ENCODE measurements around the gene WDR93.

Gene WDR93

GRCh38 chr15:89778861-89779260 lies 88.2 kb downstream of the WDR93 start:
- POLR2A ChIA-PET = no interaction called here
- Histone ChIP-seq H3K4me3 (ENCODE audit: low read depth, low read length) (no peak overlapping the region), H3K27ac (ENCODE audit: extremely low read depth, low read depth, low read length) (no peak overlapping the region), H3K36me3 (ENCODE audit: control insufficient read depth in 2 of 2, insufficient read depth in 1 of 2, low read length in 2 of 2) (no peaks in the 10 kb centered on the region), H3K9me3 (ENCODE audit: control insufficient read depth, insufficient read depth, low read depth, low read length) (no peaks in the 10 kb centered on the region), H3K4me1 (ENCODE audit: control insufficient read depth, insufficient read depth, low read length) (no peaks in the 10 kb centered on the region; the same call in 1 of the 2 replicates)
- CTCF ChIA-PET = interaction anchor here (7.9 kb wide), 1 partner anchor 18 kb away, joined by 89 read pairs; no protein-coding TSS in a partner anchor
- TF ChIP-seq ZNF148 (tag by site-specific recombination; IDR thresholded peaks at IDR 0.05; ENCODE audit: borderline replicate concordance) (no peak), ZNF311 (tag by site-specific recombination; IDR thresholded peaks at IDR 0.05; ENCODE audit: borderline replicate concordance) (no peak), ZNF157 (tag by site-specific recombination; IDR thresholded peaks at IDR 0.05) (no peak), ZNF660 (tag by site-specific recombination; IDR thresholded peaks at IDR 0.05) (no peak), KLF7 (tag by site-specific recombination; IDR thresholded peaks at IDR 0.05; ENCODE audit: borderline replicate concordance) (no peak), ZNF677 (tag by site-specific recombination; IDR thresholded peaks at IDR 0.05) (no peak), ZNF140 (tag by site-specific recombination; IDR thresholded peaks at IDR 0.05) (no peak), ZNF514 (tag by site-specific recombination; IDR thresholded peaks at IDR 0.05) (no peak), ZNF501 (tag by site-specific recombination; IDR thresholded peaks at IDR 0.05) (no peak), ZFP69B (tag by site-specific recombination; IDR thresholded peaks at IDR 0.05) (no peak), CTCF (tag by site-specific recombination; IDR thresholded peaks at IDR 0.05) (no peak), ZNF529 (tag by site-specific recombination; IDR thresholded peaks at IDR 0.05; ENCODE audit: insufficient replicate concordance) (no peak), ZBTB7A (tag by site-specific recombination; IDR thresholded peaks at IDR 0.05; ENCODE audit: low read depth) (no peak), ZNF426 (tag by site-specific recombination; IDR thresholded peaks at IDR 0.05) (no peak), ZNF138 (tag by site-specific recombination; IDR thresholded peaks at IDR 0.05; ENCODE audit: borderline replicate concordance) (no peak), YY1 (tag by site-specific recombination; IDR thresholded peaks at IDR 0.05) (no peak), ZSCAN30 (tag by site-specific recombination; IDR thresholded peaks at IDR 0.05) (no peak), KLF8 (tag by site-specific recombination; IDR thresholded peaks at IDR 0.05) (no peak), ZNF280D (tag by site-specific recombination; IDR thresholded peaks at IDR 0.05) (no peak)

GRCh38 chr15:89780601-89781000 lies 90.0 kb downstream of the WDR93 start:
- ChIA-PET CTCF (interaction anchor here (0.6 to 1.1 kb wide), 2 partner anchors 37 to 91 kb away, joined by 3 read pairs; no protein-coding TSS in a partner anchor), POLR2A (no interaction called here)
- H3K4me3 ChIP-seq (ENCODE audit: low read depth, low read length) = no peak overlapping the region
- no peaks in the 10 kb centered on the region for H3K9me3 ChIP-seq (ENCODE audit: control insufficient read depth, insufficient read depth, low read depth, low read length)
- no peaks in the 10 kb centered on the region; the same call in 1 of the 2 replicates for H3K4me1 ChIP-seq (ENCODE audit: control insufficient read depth, insufficient read depth, low read length)
- H3K27ac ChIP-seq (ENCODE audit: extremely low read depth, low read depth, low read length) = no peak overlapping the region
- H3K36me3 ChIP-seq (ENCODE audit: control insufficient read depth in 2 of 2, insufficient read depth in 1 of 2, low read length in 2 of 2) = no peaks in the 10 kb centered on the region
- no peak for TF ChIP-seq ZNF16 (tag by site-specific recombination; IDR thresholded peaks at IDR 0.05; ENCODE audit: low read depth)
- TF ChIP-seq ZNF571 (tag by site-specific recombination; IDR thresholded peaks at IDR 0.05) = no peak
- no peak for TF ChIP-seq ZNF555 (tag by site-specific recombination; conservative IDR thresholded peaks at IDR 0.05)
- no peak for TF ChIP-seq TRIM28 (IDR thresholded peaks at IDR 0.05; ENCODE audit: borderline replicate concordance, low read length)
- no peak for TF ChIP-seq ZNF785 (tag by site-specific recombination; IDR thresholded peaks at IDR 0.05)
- no peak for TF ChIP-seq FEZF1 (tag by site-specific recombination; IDR thresholded peaks at IDR 0.05)
- TF ChIP-seq ZNF48 (tag by site-specific recombination; IDR thresholded peaks at IDR 0.05) = no peak
- TF ChIP-seq SETDB1 (IDR thresholded peaks at IDR 0.05; ENCODE audit: insufficient read length, low read length) = no peak
- TF ChIP-seq SP2 (tag by site-specific recombination; IDR thresholded peaks at IDR 0.05) = no peak
- TF ChIP-seq ZNF138 (tag by site-specific recombination; IDR thresholded peaks at IDR 0.05; ENCODE audit: borderline replicate concordance) = no peak
- TF ChIP-seq ZNF426 (tag by site-specific recombination; IDR thresholded peaks at IDR 0.05) = no peak
- no peak for TF ChIP-seq ZNF658 (tag by site-specific recombination; IDR thresholded peaks at IDR 0.05)
